IPS DF 6.9 (cell line): ENCODE data around the gene SPDYA.

Source experiments
- DNase-seq: peaks from one replicate; pipeline ENCODE4 v3.0.0-alpha.2; 2013; ENCODE audit warnings: low read depth, low spot score
- H3K27ac ChIP-seq: one replicate; pipeline ENCODE4 v1.5.1; 2013; ENCODE audit warnings: low read length, control low read depth
- H3K27me3 ChIP-seq: 2 replicates; pipeline ENCODE4 v1.6.1; 2013; ENCODE audit warnings: mild to moderate bottlenecking, low read length; ENCODE audit not compliant: control insufficient read depth, insufficient read depth
- H3K36me3 ChIP-seq: 2 replicates; pipeline ENCODE4 v1.6.1; 2013; ENCODE audit warnings: low read length; ENCODE audit not compliant: control insufficient read depth, insufficient read depth
- H3K4me1 ChIP-seq: 2 replicates; pipeline ENCODE4 v1.6.1; 2013; ENCODE audit warnings: low read length; ENCODE audit not compliant: control insufficient read depth, insufficient read depth
- H3K4me3 ChIP-seq: 2 replicates; pipeline ENCODE4 v1.5.1; 2013; ENCODE audit warnings: mild to moderate bottlenecking, low read length
- H3K9me3 ChIP-seq: 2 replicates; pipeline ENCODE4 v1.6.1; 2013; ENCODE audit warnings: low read length, inconsistent platforms; ENCODE audit not compliant: control insufficient read depth, insufficient read depth
- WGBS: extraction: QIAGEN DNeasy Blood & Tissue Kit; methylation state at CpG from one replicate; pipeline ENCODE4 v1.1.7; 2013; ENCODE audit warnings: mixed read lengths, missing lambda C conversion rate; ENCODE audit not compliant: insufficient read length, insufficient coverage; 5-methylcytosine and 5-hydroxymethylcytosine counted together

The SPDYA gene

GRCh38 chr2:28824207-28824606, 13.6 kb downstream of the SPDYA start:
- H3K4me3 ChIP-seq = no peak overlapping the region
- DNase-seq = no peak
- no CpG with 5 or more reads among the region's 2 CpGs for WGBS
- no peaks in the 10 kb centered on the region for H3K4me1 ChIP-seq
- no peaks in the 10 kb centered on the region for H3K9me3 ChIP-seq
- H3K27me3 ChIP-seq = no peaks in the 10 kb centered on the region
- no peaks in the 10 kb centered on the region for H3K36me3 ChIP-seq
- H3K27ac ChIP-seq = no peak overlapping the region

- no peak overlapping the region for H3K4me3 ChIP-seq
These were observed 14.2 kb downstream of the SPDYA start for GRCh38 chr2:28824870-28825269.

GRCh38 chr2:28828382-28828781, 17.7 kb downstream of the SPDYA start:
- whole genome bisulfite sequencing = no CpG with 5 or more reads among the region's 2 CpGs
- Histone ChIP-seq H3K4me1 (no peaks in the 10 kb centered on the region), H3K9me3 (no peaks in the 10 kb centered on the region), H3K36me3 (no peaks in the 10 kb centered on the region), H3K27me3 (no peaks in the 10 kb centered on the region), H3K4me3 (no peak overlapping the region), H3K27ac (no peak overlapping the region)
- DNase-seq = no peak

More at GRCh38 chr2:28824870-28825269, 14.2 kb downstream of the SPDYA start:
- DNase-seq = no peak
- H3K36me3 ChIP-seq = no peaks in the 10 kb centered on the region
- no peaks in the 10 kb centered on the region for H3K9me3 ChIP-seq
- no peaks in the 10 kb centered on the region for H3K4me1 ChIP-seq
- H3K27ac ChIP-seq = no peak overlapping the region
- H3K27me3 ChIP-seq = no peaks in the 10 kb centered on the region

GRCh38 chr2:28833740-28834470, 23.3 kb downstream of the SPDYA start:
- H3K9me3 ChIP-seq = no peaks in the 10 kb centered on the region
- no peak overlapping the region for H3K27ac ChIP-seq
- no peaks in the 10 kb centered on the region for H3K27me3 ChIP-seq
- H3K4me1 ChIP-seq = no peaks in the 10 kb centered on the region
- H3K36me3 ChIP-seq = no peaks in the 10 kb centered on the region
- no peak overlapping the region for H3K4me3 ChIP-seq
- no peak for DNase-seq
- WGBS = no CpG with 5 or more reads among the region's 2 CpGs

GRCh38 chr2:28835781-28836180, 25.1 kb downstream of the SPDYA start:
- Histone ChIP-seq H3K9me3 (no peaks in the 10 kb centered on the region), H3K4me3 (no peak overlapping the region), H3K27ac (no peak overlapping the region), H3K27me3 (no peaks in the 10 kb centered on the region), H3K36me3 (no peaks in the 10 kb centered on the region), H3K4me1 (no peaks in the 10 kb centered on the region)
- WGBS = no CpG with 5 or more reads among the region's 2 CpGs
- no peak for DNase-seq

GRCh38 chr2:28838971-28839370, 28.3 kb downstream of the SPDYA start:
- no peak for DNase-seq
- no peaks in the 10 kb centered on the region for H3K27me3 ChIP-seq
- H3K36me3 ChIP-seq = no peaks in the 10 kb centered on the region
- no peaks in the 10 kb centered on the region for H3K9me3 ChIP-seq
- H3K27ac ChIP-seq = no peak overlapping the region
- no peak overlapping the region for H3K4me3 ChIP-seq
- H3K4me1 ChIP-seq = no peaks in the 10 kb centered on the region
- no CpG with 5 or more reads among the region's 2 CpGs for WGBS

GRCh38 chr2:28842042-28842441, 31.4 kb downstream of the SPDYA start:
- H3K9me3 ChIP-seq = no peaks in the 10 kb centered on the region
- WGBS = no CpG with 5 or more reads among the region's 3 CpGs
- no peaks in the 10 kb centered on the region for H3K27me3 ChIP-seq
- H3K36me3 ChIP-seq = no peaks in the 10 kb centered on the region
- no peak for DNase-seq
- H3K4me1 ChIP-seq = no peaks in the 10 kb centered on the region
- no peak overlapping the region for H3K4me3 ChIP-seq
- no peak overlapping the region for H3K27ac ChIP-seq

GRCh38 chr2:28855193-28855592, 44.6 kb downstream of the SPDYA start:
- Histone ChIP-seq H3K4me3 (no peak overlapping the region), H3K9me3 (no peaks in the 10 kb centered on the region), H3K27ac (no peak overlapping the region), H3K36me3 (no peaks in the 10 kb centered on the region), H3K27me3 (no peaks in the 10 kb centered on the region), H3K4me1 (no peaks in the 10 kb centered on the region)
- no peak for DNase-seq
- WGBS = no CpG with 5 or more reads among the region's 1 CpG

- no peaks in the 10 kb centered on the region; the same call in 1 of the 2 replicates for H3K36me3 ChIP-seq
- DNase-seq = no peak
- no peaks in the 10 kb centered on the region for H3K27me3 ChIP-seq
- H3K4me1 ChIP-seq = no peaks in the 10 kb centered on the region
- no peak overlapping the region for H3K27ac ChIP-seq
- no peaks in the 10 kb centered on the region for H3K9me3 ChIP-seq
- no peak overlapping the region for H3K4me3 ChIP-seq
These were observed 45.3 kb downstream of the SPDYA start for GRCh38 chr2:28855977-28856376.

- Histone ChIP-seq H3K4me3 (no peak overlapping the region), H3K4me1 (no peaks in the 10 kb centered on the region), H3K36me3 (no peaks in the 10 kb centered on the region), H3K9me3 (no peaks in the 10 kb centered on the region), H3K27ac (no peak overlapping the region), H3K27me3 (no peaks in the 10 kb centered on the region)
- WGBS = no CpG with 5 or more reads among the region's 12 CpGs
- DNase-seq = no peak
These were observed 58.0 kb downstream of the SPDYA start for GRCh38 chr2:28868611-28869010.

- Histone ChIP-seq H3K4me1 (no peaks in the 10 kb centered on the region), H3K9me3 (no peaks in the 10 kb centered on the region), H3K27ac (no peak overlapping the region), H3K4me3 (peak overlapping the region; percentile 77), H3K36me3 (no peaks in the 10 kb centered on the region), H3K27me3 (no peaks in the 10 kb centered on the region)
- DNase-seq = no peak
- no CpG with 5 or more reads among the region's 29 CpGs for WGBS
These were observed 59.0 kb downstream of the SPDYA start for GRCh38 chr2:28869494-28870145.
